ENCODE measurements around the gene FECH. TPM values are rescaled to one million over a fixed set of nuclear protein-coding genes. Genes with fewer than 3 reads are reported as not detected.
"Not testable (repeated sequence)": the region's sequence is repeated elsewhere in the genome, so short reads cannot be mapped to it uniquely, and the experiment has no call there.

Gene FECH
- total RNA-seq, 1 donor from 2014 or later = 29.8 TPM

DNA sequence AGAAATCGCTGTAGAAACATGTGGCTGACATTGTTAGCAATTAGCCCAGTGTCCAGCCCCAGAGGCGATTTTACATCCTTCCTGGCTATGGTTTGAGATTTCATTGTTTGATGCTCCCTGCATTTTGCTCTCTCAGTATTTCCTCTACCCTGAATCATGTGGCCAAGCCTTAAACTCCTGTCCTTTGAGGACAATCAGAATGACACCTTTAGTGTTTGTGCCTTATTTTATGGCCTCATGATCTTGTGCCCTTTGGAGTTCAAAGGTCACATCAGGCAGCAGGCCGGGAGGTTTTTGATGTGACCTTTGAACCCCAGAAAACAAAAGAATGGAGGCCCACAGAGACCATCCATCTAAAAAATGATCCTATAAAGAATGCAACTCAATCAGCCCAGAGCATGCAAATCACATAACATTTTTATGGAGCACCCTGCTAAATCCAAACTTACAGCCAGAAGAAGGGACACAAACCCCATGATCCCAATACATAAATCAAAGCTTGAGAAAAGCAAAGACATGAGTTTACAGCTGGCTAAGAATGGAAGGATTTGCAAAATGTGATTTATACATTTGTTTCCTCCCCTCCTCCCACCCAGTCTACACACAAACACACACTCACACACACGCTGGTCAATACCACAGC is 52.5 kb downstream of the FECH start:
- no peak for DNase-seq (ENCODE audit: low spot score in 2 of 2)
- FAIRE-seq = no peak

DNA sequence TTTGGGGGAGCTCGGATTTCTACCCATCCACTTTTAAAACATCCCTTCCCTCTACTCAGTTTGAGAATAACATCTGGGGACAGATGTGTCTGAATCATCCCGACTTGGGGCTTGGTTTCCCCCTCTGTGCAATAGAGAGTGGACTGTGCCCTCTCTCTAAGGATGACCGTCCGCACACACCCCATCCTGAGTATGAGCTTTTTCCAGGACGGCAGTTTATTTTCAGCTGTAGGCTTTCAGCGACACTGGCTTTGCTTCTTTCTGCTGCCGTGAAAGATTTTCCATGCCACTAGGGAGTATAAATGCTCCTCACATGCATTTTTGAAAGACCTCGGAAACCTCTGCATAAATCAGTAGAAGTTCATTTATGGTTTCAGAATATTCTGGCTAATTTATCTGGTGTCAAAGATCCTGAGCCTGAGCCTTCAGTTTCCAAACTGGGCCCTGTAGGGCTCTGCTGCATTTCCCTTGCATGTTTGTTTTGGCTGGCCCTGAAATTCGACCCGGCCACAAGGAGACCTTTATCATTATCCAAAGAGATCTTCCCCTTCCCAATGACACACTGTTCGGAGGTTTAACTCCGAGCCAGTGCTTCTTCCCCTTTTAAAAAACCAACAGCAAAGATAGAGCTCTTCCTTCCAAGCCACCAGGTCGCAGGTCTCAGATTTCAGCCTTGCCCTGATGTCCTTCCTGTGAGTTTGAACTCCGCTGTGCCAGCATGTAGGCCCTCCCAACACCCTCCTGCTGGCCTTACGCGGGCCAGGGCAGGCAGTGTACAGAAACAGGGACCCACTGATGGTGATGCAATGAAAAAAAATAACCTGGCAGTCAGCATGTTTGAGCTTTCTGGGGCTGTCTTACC is 53.3 kb downstream of the FECH start:
- DNase-seq (ENCODE audit: low spot score in 2 of 2) (no peak), FAIRE-seq (no peak)

DNA sequence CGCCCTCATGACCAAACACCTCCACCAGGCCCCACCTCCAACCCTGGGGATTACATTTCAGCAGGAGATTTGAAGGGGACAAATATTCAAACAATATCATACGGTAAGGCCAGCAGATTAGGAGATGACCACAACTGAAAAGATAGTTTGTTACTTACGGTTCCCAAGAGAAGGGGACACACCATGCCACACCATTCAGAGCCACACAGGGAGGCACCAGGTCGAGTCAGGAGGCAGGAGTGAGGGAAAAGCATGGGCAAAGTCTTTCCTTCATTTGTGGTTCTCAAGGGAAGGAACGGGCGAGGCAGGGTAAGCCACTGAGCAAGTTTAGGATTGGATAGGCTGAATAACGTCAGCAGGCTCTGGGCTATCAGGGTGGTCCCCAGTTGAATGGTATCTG is 57.4 kb downstream of the FECH start:
- no peak for FAIRE-seq
- DNase-seq (ENCODE audit: low spot score in 2 of 2) = no peak

DNA sequence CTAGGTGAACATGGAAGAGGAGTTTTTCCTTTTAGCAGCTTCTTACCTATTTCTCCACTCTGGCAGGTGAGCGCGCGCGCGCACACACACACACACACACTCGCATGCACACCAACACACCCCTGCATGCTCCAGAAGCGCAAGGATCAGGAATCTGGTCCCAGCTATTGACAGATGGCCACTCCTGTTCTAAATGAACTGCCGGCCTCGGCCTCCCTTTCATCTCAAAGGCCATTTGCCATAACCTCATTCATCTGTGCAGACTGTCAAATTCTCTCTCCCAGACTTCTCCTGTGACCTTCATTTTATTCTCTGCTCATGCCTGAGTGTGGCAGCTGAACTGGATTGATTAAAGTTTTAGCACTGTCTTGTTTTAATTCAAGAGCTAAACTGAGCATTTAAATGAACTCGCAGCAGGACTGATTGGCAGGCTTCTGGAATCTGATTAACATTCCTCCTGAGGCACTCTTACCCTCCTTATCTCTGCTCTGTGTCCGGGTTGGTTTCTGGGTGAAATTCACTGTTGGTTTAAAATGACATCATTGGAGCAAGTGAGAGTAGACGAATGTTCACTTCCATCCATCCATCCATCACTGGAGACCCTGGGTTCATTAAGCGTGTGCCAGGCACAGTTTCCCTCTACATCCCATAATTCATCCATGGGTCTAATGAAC is 58.8 kb downstream of the FECH start:
- no peak for DNase-seq (ENCODE audit: low spot score in 2 of 2)
- FAIRE-seq = no peak

GRCh38 chr18:57523171-57523956 is 63.1 kb downstream of the FECH start:
- no peak for FAIRE-seq
- DNase-seq (ENCODE audit: low spot score in 2 of 2) = no peak

DNA sequence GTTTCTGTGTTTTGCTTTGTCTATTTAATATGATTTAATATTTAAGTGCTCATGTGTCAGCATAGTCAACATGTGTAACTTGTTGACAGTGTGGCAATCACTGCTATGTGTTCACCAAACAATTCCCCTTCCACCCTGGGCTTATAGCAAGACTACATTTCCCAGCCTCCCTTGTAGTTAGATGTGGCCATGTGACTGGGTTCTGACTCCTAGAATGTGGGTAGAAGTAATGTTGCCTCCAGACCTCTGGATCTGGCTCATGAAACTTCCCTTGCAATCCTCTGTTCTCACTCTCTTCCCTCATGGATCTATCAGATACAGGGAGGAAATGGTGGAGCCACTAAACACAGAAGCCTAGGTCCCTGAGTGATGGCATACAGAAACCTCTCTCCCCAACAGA is 64.2 kb downstream of the FECH start:
- not testable (repeated sequence) for DNase-seq (ENCODE audit: low spot score in 2 of 2); FAIRE-seq

DNA sequence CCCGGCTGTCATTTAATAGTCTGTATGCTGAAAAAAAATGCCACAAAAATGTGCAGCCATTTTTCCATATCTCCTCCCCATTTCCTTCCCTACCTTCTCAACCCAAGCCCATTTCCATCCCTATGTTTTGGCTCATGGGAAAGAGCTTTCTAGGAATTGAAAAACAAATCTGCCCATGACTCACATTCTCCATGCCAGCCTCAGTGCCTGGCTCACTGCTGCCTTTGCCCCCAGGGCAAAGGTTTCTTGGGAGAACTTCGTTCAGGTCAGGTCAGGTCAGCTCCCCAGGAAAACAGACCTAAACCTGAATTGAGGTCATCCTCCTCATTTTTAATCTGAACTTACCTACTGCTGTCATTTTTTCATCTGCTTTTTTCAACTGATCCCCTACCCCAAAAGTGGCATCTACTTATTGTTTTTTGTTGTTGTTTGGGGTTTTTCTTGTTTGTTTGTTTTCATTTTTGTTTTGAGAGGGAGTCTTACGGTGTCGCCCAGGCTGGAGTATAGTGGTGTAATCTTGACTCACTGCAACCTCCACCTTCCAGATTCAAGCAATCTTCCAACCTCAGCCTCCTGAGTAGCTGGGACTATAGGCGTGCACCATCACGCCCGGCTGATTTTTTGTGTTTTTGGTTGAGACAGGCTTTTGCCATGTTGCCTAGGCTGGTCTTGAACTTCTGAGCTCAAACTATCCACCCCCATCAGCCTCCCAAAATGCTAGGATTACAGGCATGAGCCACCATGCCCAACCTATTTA is 66.7 kb downstream of the FECH start:
- no peak for DNase-seq (ENCODE audit: low spot score in 2 of 2)
- FAIRE-seq = no peak

DNA sequence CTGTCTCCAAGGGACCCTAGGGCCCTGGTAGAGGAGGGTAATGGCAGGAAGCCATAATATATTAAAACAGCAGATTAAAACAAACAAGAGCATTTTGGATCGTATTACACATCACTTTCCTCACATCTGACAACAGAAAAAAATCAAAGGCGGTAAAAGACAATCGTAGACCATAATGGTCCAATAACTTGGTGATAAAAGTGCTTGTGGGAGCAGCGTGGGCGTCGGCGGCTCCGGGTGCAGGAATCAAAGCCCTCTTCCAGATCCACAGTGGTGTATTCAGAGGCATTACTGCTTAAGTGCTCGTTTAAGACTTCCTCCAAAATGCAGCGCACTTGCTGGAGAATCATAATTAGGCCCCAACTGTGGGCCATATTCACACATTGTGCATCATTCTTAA is 68.0 kb downstream of the FECH start:
- no peak for DNase-seq (ENCODE audit: low spot score in 2 of 2)
- no peak for FAIRE-seq

DNA sequence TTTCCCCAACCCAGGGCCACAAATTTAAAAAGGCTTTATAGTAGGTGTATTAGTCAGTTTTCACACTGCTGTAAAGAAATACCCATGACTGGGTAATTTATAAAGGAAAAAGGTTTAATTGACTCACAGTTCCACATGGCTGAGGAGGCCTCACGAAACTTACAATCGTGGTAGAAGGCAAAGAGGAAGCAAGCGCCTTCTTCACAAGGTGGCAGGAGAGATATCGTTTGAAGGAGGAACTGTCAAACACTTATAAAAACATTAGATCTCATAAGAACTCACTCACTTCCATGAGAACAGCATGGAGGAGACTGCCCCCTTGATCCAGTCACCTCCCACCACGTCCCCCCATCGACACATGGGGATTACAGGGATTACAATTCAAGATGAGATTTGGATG is 70.4 kb downstream of the FECH start:
- DNase-seq (ENCODE audit: low spot score in 2 of 2) = no peak
- FAIRE-seq = no peak

GRCh38 chr18:57505231-57505630 is 81.3 kb downstream of the FECH start:
- DNase-seq (ENCODE audit: low spot score in 2 of 2) (no peak), FAIRE-seq (no peak)

DNA sequence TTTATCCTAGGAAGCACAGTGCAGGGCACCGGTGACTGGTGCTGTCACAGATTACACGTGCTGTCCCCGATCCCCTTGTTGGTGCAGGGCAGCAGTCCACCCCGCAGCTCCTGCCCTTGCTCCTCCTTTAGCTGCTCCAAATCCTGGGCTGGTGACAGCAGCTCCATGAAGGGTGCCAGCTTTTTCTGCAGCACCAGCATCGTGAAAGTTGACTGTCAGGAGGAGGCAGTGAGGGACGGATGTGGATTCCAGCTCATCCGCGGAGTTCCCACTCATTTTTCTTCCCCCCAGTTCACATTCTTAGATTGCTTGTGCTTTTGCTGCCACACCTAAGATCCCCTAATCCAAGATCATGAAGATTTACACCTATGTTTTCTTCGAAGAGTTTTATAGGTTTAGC is 83.9 kb downstream of the FECH start:
- DNase-seq (ENCODE audit: low spot score in 2 of 2) (no peak), FAIRE-seq (no peak)

GRCh38 chr18:57498682-57499256 is 87.7 kb downstream of the FECH start:
- DNase-seq (ENCODE audit: low spot score in 2 of 2) (no peak), FAIRE-seq (no peak)

Other genes starting within 250 kb of the FECH start
- 18.8 TPM for gene ST8SIA3, start 234.1 kb downstream of the FECH start, total RNA-seq
- 1.2 TPM for gene ONECUT2, start 151.3 kb downstream of the FECH start, total RNA-seq
- 134 TPM for gene NARS1, start 35.1 kb upstream of the FECH start, total RNA-seq
- 5.7 TPM for gene ATP8B1, start 216.6 kb upstream of the FECH start, total RNA-seq

Data from frontal cortex (tissue), 4 donors.